ENCODE results near the gene TMEM163. TPM values are rescaled to one million over a fixed set of nuclear protein-coding genes. Genes with fewer than 3 reads are reported as not detected.

TMEM163 gene
- total and polyA plus RNA-seq, 4 donors: 13.7 to 77.7 (median 53.6) TPM

DNA sequence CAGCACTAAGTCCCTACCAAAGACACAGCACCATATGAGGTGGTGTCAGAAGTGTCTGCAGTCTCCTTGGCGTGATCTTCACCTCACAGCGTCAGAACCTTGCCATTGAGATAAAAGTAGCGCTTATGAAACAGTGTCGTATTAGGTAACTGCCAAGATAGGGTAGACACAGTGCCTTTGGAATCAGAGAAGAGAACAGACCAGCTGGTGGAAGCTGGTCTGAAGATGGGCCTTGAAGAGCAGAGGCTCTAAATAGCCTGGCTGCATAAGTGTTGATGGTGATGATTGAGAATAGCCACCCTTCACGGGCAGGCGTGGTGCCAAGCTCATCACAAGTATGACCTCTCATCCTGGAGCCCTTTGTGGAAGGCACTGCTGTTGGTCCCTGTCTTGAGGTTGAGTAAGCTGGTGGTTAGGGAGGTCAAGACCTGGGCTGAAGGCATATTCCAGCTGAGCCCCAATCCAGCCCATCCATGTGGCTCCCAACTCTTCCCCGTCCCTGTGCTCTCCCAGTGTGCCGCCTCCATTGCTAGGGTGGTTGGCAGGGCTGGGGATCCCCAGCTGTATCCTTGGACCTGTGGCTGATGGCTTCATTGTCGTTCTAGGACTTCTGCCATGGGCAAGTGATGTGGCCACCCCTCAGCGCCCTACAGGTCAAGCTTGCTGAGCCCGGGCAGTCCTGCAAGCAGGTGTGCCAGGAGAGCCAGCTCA, 277.5 kb downstream of the TMEM163 start:
- 96% methylated on average over 10 of the region's 11 CpGs for WGBS (ENCODE audit: insufficient coverage)
- DNase-seq (ENCODE audit: low read depth in 4 of 6, low spot score in 6 of 6): no peak
- Histone ChIP-seq H3K4me1 (ENCODE audit: control insufficient read depth, insufficient read depth, low read length) (peaks cover 16% of the 10 kb centered on the region), H3K4me3 (ENCODE audit: low read depth, low read length) (no peak overlapping the region), H3K9me3 (ENCODE audit: control insufficient read depth, insufficient read depth, low read length) (no peaks in the 10 kb centered on the region), H3K27me3 (ENCODE audit: control insufficient read depth, insufficient read depth, low read length) (no peaks in the 10 kb centered on the region), H3K36me3 (ENCODE audit: control insufficient read depth, insufficient read depth, low read length) (peaks cover 36% of the 10 kb centered on the region), H3K27ac (ENCODE audit: low read depth, low read length) (no peak overlapping the region)

GRCh38 chr2:134440336-134440909, 278.4 kb downstream of the TMEM163 start:
- Histone ChIP-seq H3K27ac (ENCODE audit: low read depth, low read length) (no peak overlapping the region), H3K4me1 (ENCODE audit: control insufficient read depth, insufficient read depth, low read length) (peaks cover 10% of the 10 kb centered on the region), H3K4me3 (ENCODE audit: low read depth, low read length) (no peak overlapping the region), H3K9me3 (ENCODE audit: control insufficient read depth, insufficient read depth, low read length) (no peaks in the 10 kb centered on the region), H3K36me3 (ENCODE audit: control insufficient read depth, insufficient read depth, low read length) (peaks cover 30% of the 10 kb centered on the region), H3K27me3 (ENCODE audit: control insufficient read depth, insufficient read depth, low read length) (no peaks in the 10 kb centered on the region)
- DNase-seq (ENCODE audit: low read depth in 4 of 6, low spot score in 6 of 6): no peak
- WGBS (ENCODE audit: insufficient coverage): 100% methylated on average over 7 of the region's 16 CpGs

DNA sequence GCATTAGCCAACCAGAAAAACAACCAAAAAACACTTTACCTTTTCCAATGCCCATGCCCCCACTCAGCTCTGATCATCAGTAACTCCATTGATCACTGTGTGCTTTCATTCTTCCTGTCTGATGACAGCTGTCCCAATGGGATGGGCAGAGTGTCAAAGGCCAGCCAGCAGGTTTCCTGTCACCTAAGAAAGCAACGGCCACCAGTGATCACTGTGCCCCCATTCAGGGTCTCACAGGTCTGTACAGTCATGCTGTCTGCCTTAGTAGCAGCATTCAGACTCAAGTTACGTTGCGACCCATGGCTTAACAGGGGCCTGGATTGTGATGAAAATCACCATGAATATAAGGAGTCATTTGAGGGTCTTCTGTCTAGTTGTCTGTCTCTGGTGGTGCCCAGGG, 280.4 kb downstream of the TMEM163 start:
- DNase-seq (ENCODE audit: low read depth in 4 of 6, low spot score in 6 of 6): no peak
- no peaks in the 10 kb centered on the region for H3K9me3 ChIP-seq (ENCODE audit: control insufficient read depth, insufficient read depth, low read length)
- no peak overlapping the region for H3K4me3 ChIP-seq (ENCODE audit: low read depth, low read length)
- peaks cover 21% of the 10 kb centered on the region for H3K36me3 ChIP-seq (ENCODE audit: control insufficient read depth, insufficient read depth, low read length)
- H3K27me3 ChIP-seq (ENCODE audit: control insufficient read depth, insufficient read depth, low read length): no peaks in the 10 kb centered on the region
- WGBS (ENCODE audit: insufficient coverage): 81% methylated on average over 2 of the region's 3 CpGs
- H3K4me1 ChIP-seq (ENCODE audit: control insufficient read depth, insufficient read depth, low read length): peaks cover 3% of the 10 kb centered on the region
- no peak overlapping the region for H3K27ac ChIP-seq (ENCODE audit: low read depth, low read length)

GRCh38 chr2:134436706-134437105, 282.1 kb downstream of the TMEM163 start:
- 96% methylated on average over 7 of the region's 7 CpGs for WGBS (ENCODE audit: insufficient coverage)
- Histone ChIP-seq H3K4me3 (ENCODE audit: low read depth, low read length) (no peak overlapping the region), H3K27me3 (ENCODE audit: control insufficient read depth, insufficient read depth, low read length) (no peaks in the 10 kb centered on the region), H3K36me3 (ENCODE audit: control insufficient read depth, insufficient read depth, low read length) (peaks cover 9% of the 10 kb centered on the region), H3K27ac (ENCODE audit: low read depth, low read length) (no peak overlapping the region), H3K4me1 (ENCODE audit: control insufficient read depth, insufficient read depth, low read length) (peaks cover 3% of the 10 kb centered on the region), H3K9me3 (ENCODE audit: control insufficient read depth, insufficient read depth, low read length) (no peaks in the 10 kb centered on the region)
- no peak for DNase-seq (ENCODE audit: low read depth in 4 of 6, low spot score in 6 of 6)

GRCh38 chr2:134435936-134436335, 282.9 kb downstream of the TMEM163 start:
- Histone ChIP-seq H3K36me3 (ENCODE audit: control insufficient read depth, insufficient read depth, low read length) (peaks cover 6% of the 10 kb centered on the region), H3K27me3 (ENCODE audit: control insufficient read depth, insufficient read depth, low read length) (no peaks in the 10 kb centered on the region), H3K9me3 (ENCODE audit: control insufficient read depth, insufficient read depth, low read length) (no peaks in the 10 kb centered on the region), H3K27ac (ENCODE audit: low read depth, low read length) (no peak overlapping the region), H3K4me3 (ENCODE audit: low read depth, low read length) (no peak overlapping the region), H3K4me1 (ENCODE audit: control insufficient read depth, insufficient read depth, low read length) (peaks cover 6% of the 10 kb centered on the region)
- no peak for DNase-seq (ENCODE audit: low read depth in 4 of 6, low spot score in 6 of 6)

- peaks cover 6% of the 10 kb centered on the region for H3K4me1 ChIP-seq (ENCODE audit: control insufficient read depth, insufficient read depth, low read length)
- H3K4me3 ChIP-seq (ENCODE audit: low read depth, low read length): no peak overlapping the region
- 92% methylated on average over 2 of the region's 4 CpGs for WGBS (ENCODE audit: insufficient coverage)
- H3K36me3 ChIP-seq (ENCODE audit: control insufficient read depth, insufficient read depth, low read length): peaks cover 8% of the 10 kb centered on the region
- H3K9me3 ChIP-seq (ENCODE audit: control insufficient read depth, insufficient read depth, low read length): no peaks in the 10 kb centered on the region
- no peak for DNase-seq (ENCODE audit: low read depth in 4 of 6, low spot score in 6 of 6)
- H3K27ac ChIP-seq (ENCODE audit: low read depth, low read length): no peak overlapping the region
- H3K27me3 ChIP-seq (ENCODE audit: control insufficient read depth, insufficient read depth, low read length): no peaks in the 10 kb centered on the region
Measured at GRCh38 chr2:134435505-134435904, 283.3 kb downstream of the TMEM163 start.

GRCh38 chr2:134433979-134434378, 284.8 kb downstream of the TMEM163 start:
- 100% methylated on average over 1 of the region's 6 CpGs for WGBS (ENCODE audit: insufficient coverage)
- H3K27ac ChIP-seq (ENCODE audit: low read depth, low read length): no peak overlapping the region
- no peak overlapping the region for H3K4me3 ChIP-seq (ENCODE audit: low read depth, low read length)
- no peaks in the 10 kb centered on the region for H3K27me3 ChIP-seq (ENCODE audit: control insufficient read depth, insufficient read depth, low read length)
- peaks cover 11% of the 10 kb centered on the region for H3K36me3 ChIP-seq (ENCODE audit: control insufficient read depth, insufficient read depth, low read length)
- H3K4me1 ChIP-seq (ENCODE audit: control insufficient read depth, insufficient read depth, low read length): peaks cover 6% of the 10 kb centered on the region
- DNase-seq (ENCODE audit: low read depth in 4 of 6, low spot score in 6 of 6): peak in 2 of 6 donors; percentile 35 to 42
- no peaks in the 10 kb centered on the region for H3K9me3 ChIP-seq (ENCODE audit: control insufficient read depth, insufficient read depth, low read length)

DNA sequence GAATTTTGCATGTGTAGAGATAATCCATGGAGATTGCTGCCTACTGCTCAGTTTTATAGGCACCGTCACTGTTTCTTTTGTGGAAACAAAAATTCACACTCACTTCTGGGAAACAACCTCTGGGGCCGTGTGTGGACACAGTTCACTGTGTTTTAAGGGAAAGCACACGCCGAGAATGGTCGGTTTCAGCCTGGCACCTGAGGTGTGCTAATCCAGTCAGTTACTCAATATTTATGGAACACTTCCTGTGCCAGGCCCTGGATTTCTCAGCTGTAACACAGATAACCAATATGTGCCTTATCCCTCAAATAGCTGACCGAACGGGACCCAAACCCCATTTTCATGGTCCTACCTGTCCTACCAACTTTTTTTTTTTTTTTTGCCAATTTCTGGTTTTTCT, 285.3 kb downstream of the TMEM163 start:
- DNase-seq (ENCODE audit: low read depth in 4 of 6, low spot score in 6 of 6): no peak
- Histone ChIP-seq H3K4me1 (ENCODE audit: control insufficient read depth, insufficient read depth, low read length) (peaks cover 6% of the 10 kb centered on the region), H3K4me3 (ENCODE audit: low read depth, low read length) (no peak overlapping the region), H3K27ac (ENCODE audit: low read depth, low read length) (no peak overlapping the region), H3K9me3 (ENCODE audit: control insufficient read depth, insufficient read depth, low read length) (no peaks in the 10 kb centered on the region), H3K36me3 (ENCODE audit: control insufficient read depth, insufficient read depth, low read length) (peaks cover 11% of the 10 kb centered on the region), H3K27me3 (ENCODE audit: control insufficient read depth, insufficient read depth, low read length) (no peaks in the 10 kb centered on the region)
- WGBS (ENCODE audit: insufficient coverage): 87% methylated on average over 7 of the region's 7 CpGs

- WGBS (ENCODE audit: insufficient coverage): 100% methylated on average over 3 of the region's 3 CpGs
- Histone ChIP-seq H3K9me3 (ENCODE audit: control insufficient read depth, insufficient read depth, low read length) (no peaks in the 10 kb centered on the region), H3K36me3 (ENCODE audit: control insufficient read depth, insufficient read depth, low read length) (peaks cover 11% of the 10 kb centered on the region), H3K27ac (ENCODE audit: low read depth, low read length) (no peak overlapping the region), H3K27me3 (ENCODE audit: control insufficient read depth, insufficient read depth, low read length) (no peaks in the 10 kb centered on the region), H3K4me1 (ENCODE audit: control insufficient read depth, insufficient read depth, low read length) (peaks cover 6% of the 10 kb centered on the region), H3K4me3 (ENCODE audit: low read depth, low read length) (no peak overlapping the region)
- DNase-seq (ENCODE audit: low read depth in 4 of 6, low spot score in 6 of 6): no peak
Measured at GRCh38 chr2:134432435-134432883, 286.3 kb downstream of the TMEM163 start.

DNA sequence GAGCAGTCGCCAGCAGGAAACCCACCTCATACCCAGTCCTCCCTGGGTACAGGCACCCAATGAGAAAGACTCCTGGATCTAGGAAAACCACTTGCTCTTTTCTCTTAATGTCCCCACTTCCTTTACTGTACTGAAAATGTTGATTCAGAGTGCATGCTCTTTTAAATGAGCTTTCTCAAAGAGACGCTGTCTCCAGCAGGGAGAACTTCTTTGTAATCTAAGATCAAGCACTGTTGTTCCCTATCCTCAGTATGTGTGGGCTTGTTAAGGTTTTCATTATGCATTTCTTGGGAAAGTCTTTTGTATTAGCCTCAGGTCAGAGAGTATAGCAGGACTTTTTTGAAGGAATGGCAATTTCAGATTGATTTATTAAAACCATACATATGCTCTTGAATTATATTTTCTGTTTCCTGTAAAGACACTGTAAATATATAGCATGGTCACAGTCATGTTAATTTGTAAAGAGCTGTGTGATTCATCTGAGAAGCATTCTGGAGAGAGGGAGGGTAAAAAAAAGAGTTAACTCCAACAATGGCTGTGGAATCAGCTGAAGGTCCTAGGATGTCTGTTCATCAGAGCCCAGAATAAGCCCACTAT, 286.9 kb downstream of the TMEM163 start:
- Histone ChIP-seq H3K4me1 (ENCODE audit: control insufficient read depth, insufficient read depth, low read length) (peaks cover 6% of the 10 kb centered on the region), H3K36me3 (ENCODE audit: control insufficient read depth, insufficient read depth, low read length) (peaks cover 9% of the 10 kb centered on the region), H3K27me3 (ENCODE audit: control insufficient read depth, insufficient read depth, low read length) (no peaks in the 10 kb centered on the region), H3K27ac (ENCODE audit: low read depth, low read length) (no peak overlapping the region), H3K4me3 (ENCODE audit: low read depth, low read length) (no peak overlapping the region), H3K9me3 (ENCODE audit: control insufficient read depth, insufficient read depth, low read length) (no peaks in the 10 kb centered on the region)
- WGBS (ENCODE audit: insufficient coverage): no CpG with 5 or more reads among the region's 2 CpGs
- DNase-seq (ENCODE audit: low read depth in 4 of 6, low spot score in 6 of 6): no peak
